Immature natural killer cell (primary cell): ENCODE measurements around the gene MFSD6. TPM values are rescaled to one million over a fixed set of nuclear protein-coding genes. Genes with fewer than 3 reads are reported as not detected.
A peak's percentile ranks its signal among the peaks of the same experiment; 100 is the strongest.
"Not testable (repeated sequence)": the region's sequence is repeated elsewhere in the genome, so short reads cannot be mapped to it uniquely, and the experiment has no call there.

Source experiments
- DNase-seq, 3 donors: peaks; one replicate each; pipeline ENCODE4 v3.0.0; 2022; ENCODE audit warnings: mixed read lengths in 1 of 3
- H3K27ac Mint-ChIP-seq, 6 donors: one replicate each; pipeline ENCODE4 v1.8.0; 2020; ENCODE audit warnings: mixed read lengths in 6 of 6, mild to moderate bottlenecking in 5 of 6, inconsistent platforms in 4 of 6, moderate library complexity in 3 of 6
- H3K27me3 Mint-ChIP-seq, 3 donors: one replicate each; pipeline ENCODE4 v1.8.0; 2020 to 2021; ENCODE audit warnings: low read depth in 3 of 3, mild to moderate bottlenecking in 3 of 3, mixed read lengths in 3 of 3, moderate library complexity in 3 of 3, inconsistent platforms in 1 of 3
- H3K36me3 Mint-ChIP-seq, 3 donors: one replicate each; pipeline ENCODE4 v1.8.0; 2020; ENCODE audit warnings: mixed read lengths in 3 of 3, inconsistent platforms in 2 of 3, mild to moderate bottlenecking in 2 of 3
- H3K4me1 Mint-ChIP-seq, 2 donors: one replicate each; pipeline ENCODE4 v1.8.0; 2020; ENCODE audit warnings: inconsistent platforms in 2 of 2, mild to moderate bottlenecking in 2 of 2, mixed read lengths in 2 of 2, moderate library complexity in 1 of 2
- H3K4me3 Mint-ChIP-seq, 5 donors: one replicate each; pipeline ENCODE4 v1.8.0; 2020; ENCODE audit warnings: mild to moderate bottlenecking in 5 of 5, mixed read lengths in 5 of 5, inconsistent platforms in 3 of 5, moderate library complexity in 3 of 5
- H3K9me3 Mint-ChIP-seq, 6 donors: one replicate each; pipeline ENCODE4 v1.8.0; 2020; ENCODE audit warnings: mild to moderate bottlenecking in 6 of 6, mixed read lengths in 6 of 6, inconsistent platforms in 4 of 6, moderate library complexity in 3 of 6
- polyA plus RNA-seq, 3 donors: library from polyadenylated mRNA; unstranded; fragments of 300-500 nt; fragmentation: Illumina TruSeq; gene quantifications; one replicate each; pipeline ENCODE4 v1.2.3, GENCODE V29; 2021

The MFSD6 gene
- polyA plus RNA-seq, 3 donors from 2014 or later = 7.3 to 35.1 (median 8.5) TPM

DNA sequence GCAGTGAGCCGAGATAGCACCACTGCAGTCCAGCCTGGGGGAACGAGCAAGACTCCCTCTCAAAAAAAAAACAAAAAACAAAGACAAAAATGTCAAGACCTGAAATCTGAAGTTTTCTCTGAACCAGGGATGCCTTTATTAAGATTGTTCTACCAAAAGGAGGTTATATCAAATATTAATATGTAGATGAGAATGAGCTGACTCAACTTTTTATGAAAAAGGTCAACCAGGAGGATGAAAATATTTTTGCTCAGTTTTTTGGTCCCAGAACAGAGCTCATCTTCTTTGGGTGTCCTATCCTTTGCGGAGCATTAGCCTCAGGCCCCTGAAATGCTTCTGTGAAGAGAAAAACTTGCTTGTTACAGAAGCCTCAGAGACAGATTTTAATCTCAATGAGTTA lies 82.3 kb downstream of the MFSD6 start:
- H3K4me1 Mint-ChIP-seq = peaks cover 22 to 26% of the 10 kb centered on the region in 2 donors
- H3K9me3 Mint-ChIP-seq = peaks cover 0 to 7% (median 3%) of the 10 kb centered on the region in 6 donors
- DNase-seq = no peak
- no peaks in the 10 kb centered on the region for H3K27me3 Mint-ChIP-seq
- no peak overlapping the region for H3K4me3 Mint-ChIP-seq
- H3K27ac Mint-ChIP-seq = no peak overlapping the region
- H3K36me3 Mint-ChIP-seq = peaks cover 29 to 59% (median 58%) of the 10 kb centered on the region in 3 donors

DNA sequence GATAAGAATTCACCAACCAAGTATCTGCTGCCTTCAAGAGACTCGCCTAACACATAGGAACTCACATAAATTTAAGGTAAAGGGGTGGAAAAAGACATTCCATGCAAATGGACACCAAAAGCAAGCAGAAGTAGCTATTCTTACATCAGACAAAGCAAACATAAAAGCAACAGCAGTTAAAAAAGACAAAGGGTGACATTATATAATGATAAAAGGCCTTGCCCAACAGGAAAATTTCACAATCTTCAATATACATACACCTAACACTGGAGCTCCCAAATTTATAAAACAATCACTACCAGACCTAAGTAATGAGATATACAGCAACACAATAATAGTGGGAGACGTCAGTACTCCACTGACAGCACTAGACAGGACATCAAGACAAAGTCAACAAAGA lies 84.9 kb downstream of the MFSD6 start:
- Mint-ChIP-seq H3K27me3 (no peaks in the 10 kb centered on the region), H3K36me3 (peaks cover 28 to 63% (median 63%) of the 10 kb centered on the region in 3 donors), H3K9me3 (peaks cover 0 to 7% (median 3%) of the 10 kb centered on the region in 6 donors), H3K27ac (peak overlapping the region in 3 of 6 donors; percentile 19 to 38 (median 35)), H3K4me1 (peaks cover 18% of the 10 kb centered on the region in 2 donors), H3K4me3 (no peak overlapping the region)
- no peak for DNase-seq

DNA sequence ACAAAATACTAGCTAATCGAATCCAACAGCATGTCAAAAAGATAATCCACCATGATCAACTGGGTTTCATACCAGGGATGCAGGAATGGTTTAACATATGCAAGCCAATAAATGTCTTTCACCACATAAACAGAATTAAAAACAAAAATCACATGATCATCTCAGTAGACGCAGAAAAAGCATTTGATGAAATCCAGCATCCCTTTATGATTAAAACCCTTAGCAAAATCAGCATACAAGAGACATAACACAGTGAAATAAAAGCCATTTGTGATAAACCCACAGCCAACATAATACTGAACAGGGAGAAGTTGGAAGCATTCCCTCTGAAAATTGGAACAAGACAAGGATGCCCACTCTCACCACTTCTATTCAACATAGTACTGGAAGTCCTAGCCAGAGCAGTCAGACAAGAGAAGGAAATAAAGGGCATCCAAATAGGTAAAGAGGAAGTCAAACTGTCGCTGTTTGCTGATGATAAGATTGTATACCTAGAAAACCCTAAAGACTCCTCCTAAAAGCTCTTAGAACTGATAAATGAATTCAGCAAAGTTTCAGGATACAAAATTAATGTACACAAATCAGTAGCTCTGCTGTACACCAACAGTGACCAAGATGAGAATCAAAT lies 86.6 kb downstream of the MFSD6 start:
- DNase-seq, H3K9me3 Mint-ChIP-seq, H3K27me3 Mint-ChIP-seq, H3K4me3 Mint-ChIP-seq: not testable (repeated sequence)
- Mint-ChIP-seq H3K4me1 (peaks cover 17 to 18% of the 10 kb centered on the region in 2 donors), H3K27ac (peak overlapping the region in 5 of 6 donors; percentile 5 to 76 (median 32)), H3K36me3 (peaks cover 14 to 60% (median 56%) of the 10 kb centered on the region in 3 donors)

GRCh38 chr2:190497428-190497827 lies 89.3 kb downstream of the MFSD6 start:
- Mint-ChIP-seq H3K36me3 (peaks cover 6 to 48% (median 43%) of the 10 kb centered on the region in 3 donors), H3K9me3 (peaks cover 0 to 5% (median 0%) of the 10 kb centered on the region in 6 donors), H3K4me3 (no peak overlapping the region), H3K27me3 (no peaks in the 10 kb centered on the region), H3K27ac (peak overlapping the region in 2 of 6 donors; percentile 36 to 63), H3K4me1 (peaks cover 14 to 26% of the 10 kb centered on the region in 2 donors)
- no peak for DNase-seq

- peaks cover 2 to 10% of the 10 kb centered on the region in 2 donors for H3K4me1 Mint-ChIP-seq
- DNase-seq = no peak
- H3K27ac Mint-ChIP-seq = peak overlapping the region in 2 of 6 donors; percentile 3 to 29
- no peaks in the 10 kb centered on the region for H3K9me3 Mint-ChIP-seq
- H3K36me3 Mint-ChIP-seq = peaks cover 8 to 44% (median 28%) of the 10 kb centered on the region in 3 donors
- H3K4me3 Mint-ChIP-seq = no peak overlapping the region
- no peaks in the 10 kb centered on the region for H3K27me3 Mint-ChIP-seq
These were observed 91.1 kb downstream of the MFSD6 start for GRCh38 chr2:190499273-190499672.

DNA sequence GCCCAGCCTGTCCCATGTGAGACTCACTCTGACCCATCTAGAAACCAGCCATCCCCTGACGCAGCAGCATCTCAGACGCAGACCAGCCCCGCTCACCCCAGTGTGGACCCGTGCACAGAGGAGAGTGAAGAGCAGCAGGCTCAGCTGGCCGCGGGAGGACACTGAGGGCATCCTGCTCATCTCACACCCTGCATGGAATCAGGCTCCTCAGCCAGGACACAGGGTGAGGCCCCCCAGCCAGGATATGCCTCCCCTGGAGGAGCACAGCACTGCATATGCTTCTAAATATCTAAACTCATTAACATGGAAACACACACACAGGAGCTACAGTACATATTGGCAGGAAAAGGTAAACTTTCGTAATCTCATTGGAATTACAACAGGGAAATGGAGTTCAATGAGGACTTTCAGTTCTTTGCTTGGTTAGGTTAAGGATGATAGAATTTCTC lies 91.9 kb downstream of the MFSD6 start:
- no peaks in the 10 kb centered on the region for H3K27me3 Mint-ChIP-seq
- no peak for DNase-seq
- H3K4me3 Mint-ChIP-seq = no peak overlapping the region
- H3K4me1 Mint-ChIP-seq = peaks cover 0 to 10% of the 10 kb centered on the region in 2 donors
- peaks cover 12 to 48% (median 25%) of the 10 kb centered on the region in 3 donors for H3K36me3 Mint-ChIP-seq
- H3K9me3 Mint-ChIP-seq = no peaks in the 10 kb centered on the region
- H3K27ac Mint-ChIP-seq = peak overlapping the region in 1 of 6 donors; percentile 14

GRCh38 chr2:190501231-190501630 lies 93.1 kb downstream of the MFSD6 start:
- H3K4me3 Mint-ChIP-seq = no peak overlapping the region
- H3K27me3 Mint-ChIP-seq = no peaks in the 10 kb centered on the region
- no peaks in the 10 kb centered on the region for H3K9me3 Mint-ChIP-seq
- peaks cover 0 to 21% of the 10 kb centered on the region in 2 donors for H3K4me1 Mint-ChIP-seq
- no peak for DNase-seq
- H3K36me3 Mint-ChIP-seq = peaks cover 12 to 45% (median 15%) of the 10 kb centered on the region in 3 donors
- H3K27ac Mint-ChIP-seq = peak overlapping the region in 1 of 6 donors; percentile 16

DNA sequence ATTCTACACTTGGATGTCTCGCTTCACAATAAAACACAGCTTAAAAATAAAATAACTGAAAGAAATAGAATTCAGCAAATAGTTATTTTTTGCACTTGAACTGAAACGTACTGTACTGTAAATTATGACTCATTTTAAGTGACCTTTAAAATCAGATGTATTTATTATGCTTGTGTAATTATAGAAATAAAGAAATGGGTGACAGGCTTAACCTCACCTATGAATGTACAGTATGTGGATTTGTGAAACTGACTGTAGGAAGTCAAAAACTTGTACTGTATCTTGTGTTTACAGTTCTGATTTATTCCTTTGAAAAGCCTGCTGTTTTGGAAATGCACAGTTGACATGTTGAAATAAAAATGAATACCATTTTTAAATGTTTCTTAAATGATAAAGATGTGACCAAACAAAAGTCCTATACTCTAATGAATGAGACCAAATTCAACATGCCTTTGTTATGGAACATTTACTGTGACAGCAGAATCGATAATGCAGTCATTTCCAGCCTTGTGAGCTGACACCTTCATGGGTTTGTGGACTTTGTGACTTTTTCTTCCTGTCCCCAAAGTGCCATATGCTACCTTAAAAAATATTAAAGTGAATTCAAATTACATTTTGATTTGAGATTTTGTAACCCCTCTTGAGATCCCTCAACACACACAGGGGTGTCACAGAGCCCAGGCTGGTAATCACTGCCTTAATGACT lies 93.7 kb downstream of the MFSD6 start:
- Mint-ChIP-seq H3K27ac (peak overlapping the region in 2 of 6 donors; percentile 25 to 60), H3K27me3 (no peaks in the 10 kb centered on the region), H3K36me3 (peaks cover 12 to 49% (median 15%) of the 10 kb centered on the region in 3 donors), H3K4me3 (no peak overlapping the region), H3K4me1 (peaks cover 2 to 27% of the 10 kb centered on the region in 2 donors), H3K9me3 (no peaks in the 10 kb centered on the region)
- no peak for DNase-seq

DNA sequence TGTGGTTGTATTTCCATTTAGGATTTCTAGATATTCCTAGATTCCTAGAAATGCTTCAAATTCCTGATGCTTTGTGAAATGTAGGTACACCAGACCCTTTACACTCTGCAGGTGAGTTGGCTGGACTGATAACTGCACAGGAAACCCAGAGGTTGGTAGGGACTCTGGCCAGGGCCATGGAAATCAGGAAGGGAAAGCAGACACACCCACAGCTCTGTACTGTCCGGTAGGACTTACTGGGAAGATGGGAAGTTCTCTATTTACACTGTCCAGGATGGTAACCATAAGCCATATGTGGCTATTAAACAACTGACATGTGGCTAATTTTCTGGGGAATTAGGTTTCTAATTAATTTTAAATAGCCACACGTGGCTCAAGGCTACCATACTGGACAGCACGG lies 94.9 kb downstream of the MFSD6 start:
- peaks cover 2 to 27% of the 10 kb centered on the region in 2 donors for H3K4me1 Mint-ChIP-seq

GRCh38 chr2:190504912-190505311 lies 96.8 kb downstream of the MFSD6 start:
- peaks cover 12 to 42% (median 15%) of the 10 kb centered on the region in 3 donors for H3K36me3 Mint-ChIP-seq
- H3K27ac Mint-ChIP-seq = no peak overlapping the region
- DNase-seq = no peak
- no peak overlapping the region for H3K4me3 Mint-ChIP-seq
- no peaks in the 10 kb centered on the region for H3K27me3 Mint-ChIP-seq
- H3K9me3 Mint-ChIP-seq = no peaks in the 10 kb centered on the region
- H3K4me1 Mint-ChIP-seq = peaks cover 2 to 27% of the 10 kb centered on the region in 2 donors

More for the DNA sequence above, 94.9 kb downstream of the MFSD6 start:
- Mint-ChIP-seq H3K4me3 (no peak overlapping the region), H3K36me3 (peaks cover 12 to 48% (median 15%) of the 10 kb centered on the region in 3 donors), H3K9me3 (no peaks in the 10 kb centered on the region), H3K27ac (no peak overlapping the region), H3K27me3 (no peaks in the 10 kb centered on the region)
- no peak for DNase-seq

DNA sequence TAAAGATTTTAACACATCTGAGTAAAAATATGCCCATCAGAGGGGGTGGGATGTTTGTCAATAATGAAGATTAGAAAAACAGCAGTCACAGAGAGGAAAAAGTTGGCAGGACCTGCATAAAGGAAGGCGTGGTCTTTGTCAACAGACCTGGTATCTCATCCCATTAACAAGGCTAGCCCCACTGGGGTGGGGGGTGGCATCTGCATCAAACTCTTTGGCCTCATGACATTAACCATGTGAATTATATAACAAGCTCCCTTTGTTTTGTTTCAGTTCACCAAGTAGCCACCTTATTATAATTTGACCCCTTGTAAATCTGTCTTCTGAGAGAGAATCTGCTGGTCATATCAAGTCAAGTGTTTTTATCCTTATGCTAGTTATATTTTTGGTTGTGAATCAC lies 97.5 kb downstream of the MFSD6 start:
- Mint-ChIP-seq H3K4me1 (peaks cover 2 to 27% of the 10 kb centered on the region in 2 donors), H3K27me3 (no peaks in the 10 kb centered on the region), H3K4me3 (no peak overlapping the region), H3K36me3 (peaks cover 12 to 39% (median 13%) of the 10 kb centered on the region in 3 donors), H3K27ac (peak overlapping the region in 5 of 6 donors; percentile 35 to 68 (median 46)), H3K9me3 (no peaks in the 10 kb centered on the region)
- no peak for DNase-seq

- no peaks in the 10 kb centered on the region for H3K9me3 Mint-ChIP-seq
- H3K4me1 Mint-ChIP-seq = peaks cover 2 to 23% of the 10 kb centered on the region in 2 donors
- no peaks in the 10 kb centered on the region for H3K27me3 Mint-ChIP-seq
- H3K27ac Mint-ChIP-seq = peak overlapping the region; percentile 6 to 84 (median 52)
- no peak for DNase-seq
- H3K4me3 Mint-ChIP-seq = no peak overlapping the region
- peaks cover 6 to 37% (median 13%) of the 10 kb centered on the region in 3 donors for H3K36me3 Mint-ChIP-seq
These were observed 98.5 kb downstream of the MFSD6 start for GRCh38 chr2:190506666-190507065.

DNA sequence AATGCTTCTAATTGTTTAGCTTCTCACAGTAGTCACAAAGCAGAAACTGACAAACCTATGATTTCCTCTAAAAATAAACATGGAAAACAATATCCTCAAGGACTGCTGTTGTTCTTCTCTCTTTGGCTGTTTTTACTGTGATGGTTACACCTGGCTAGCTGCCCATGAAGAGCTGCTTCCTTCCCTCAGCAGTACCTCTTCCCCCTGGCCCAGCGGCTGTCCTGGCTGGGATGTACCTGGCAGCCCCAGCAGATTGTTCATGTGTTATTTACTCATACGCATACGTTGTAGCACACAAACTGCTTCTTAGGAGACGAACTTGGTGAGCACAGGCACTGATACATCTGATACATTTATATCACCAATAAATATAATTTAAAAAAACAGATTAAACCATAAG lies 99.0 kb downstream of the MFSD6 start:
- no peaks in the 10 kb centered on the region for H3K27me3 Mint-ChIP-seq
- no peak for DNase-seq
- peaks cover 6 to 37% (median 13%) of the 10 kb centered on the region in 3 donors for H3K36me3 Mint-ChIP-seq
- peaks cover 2 to 21% of the 10 kb centered on the region in 2 donors for H3K4me1 Mint-ChIP-seq
- H3K4me3 Mint-ChIP-seq = no peak overlapping the region
- H3K27ac Mint-ChIP-seq = peak overlapping the region in 3 of 6 donors; percentile 41 to 68 (median 41)
- H3K9me3 Mint-ChIP-seq = no peaks in the 10 kb centered on the region

GRCh38 chr2:190509895-190510294 lies 101.7 kb downstream of the MFSD6 start:
- Mint-ChIP-seq H3K36me3 (peaks cover 4 to 27% (median 7%) of the 10 kb centered on the region in 3 donors), H3K27ac (peak overlapping the region in 2 of 6 donors; percentile 31 to 56), H3K4me1 (peaks cover 5 to 18% of the 10 kb centered on the region in 2 donors)
- not testable (repeated sequence) for H3K9me3 Mint-ChIP-seq, H3K27me3 Mint-ChIP-seq, DNase-seq, H3K4me3 Mint-ChIP-seq
